ENCODE results near the gene LYPD6. TPM values are rescaled to one million over a fixed set of nuclear protein-coding genes. Genes with fewer than 3 reads are reported as not detected.

The LYPD6 gene
- total RNA-seq, 4 donors from 2014 or later: 0.31 to 4.0 (median 3.0) TPM

DNA sequence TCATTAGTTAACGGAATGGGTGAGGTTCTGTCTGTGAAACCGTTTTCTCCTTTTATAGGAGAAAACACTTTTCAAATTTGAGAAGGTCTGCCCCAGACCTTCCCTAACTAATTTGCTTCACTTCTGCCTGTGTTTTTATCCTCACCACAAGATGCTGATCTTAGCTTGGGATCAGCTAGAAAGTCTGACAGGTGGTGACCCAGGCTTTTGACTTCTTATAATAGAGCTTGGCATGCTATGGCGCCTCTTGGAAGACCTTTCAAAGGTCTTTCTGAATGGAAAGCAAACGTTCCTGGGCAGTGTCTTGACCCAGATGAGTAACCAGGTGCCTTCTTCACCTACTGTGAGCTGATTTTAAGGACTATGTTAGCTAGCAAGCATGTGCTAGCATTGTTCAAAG is 91.4 kb downstream of the LYPD6 start:
- Histone ChIP-seq H3K36me3 (no peaks in the 10 kb centered on the region), H3K9me3 (no peaks in the 10 kb centered on the region), H3K4me1 (no peaks in the 10 kb centered on the region), H3K27me3 (no peaks in the 10 kb centered on the region), H3K27ac (no peak overlapping the region), H3K4me3 (no peak overlapping the region)
- WGBS, 2 donors (ENCODE audit: low coverage in 1 of 2): 60 to 95% methylated on average over 2 to 3 of the region's 4 CpGs
- no peak for ATAC-seq
- TF ChIP-seq POLR2A (IDR thresholded peaks at IDR 0.05) (no peak), EP300 (IDR thresholded peaks at IDR 0.05) (no peak), POLR2AphosphoS5 (IDR thresholded peaks at IDR 0.05) (no peak)
- TF ChIP-seq, protein P1, sequence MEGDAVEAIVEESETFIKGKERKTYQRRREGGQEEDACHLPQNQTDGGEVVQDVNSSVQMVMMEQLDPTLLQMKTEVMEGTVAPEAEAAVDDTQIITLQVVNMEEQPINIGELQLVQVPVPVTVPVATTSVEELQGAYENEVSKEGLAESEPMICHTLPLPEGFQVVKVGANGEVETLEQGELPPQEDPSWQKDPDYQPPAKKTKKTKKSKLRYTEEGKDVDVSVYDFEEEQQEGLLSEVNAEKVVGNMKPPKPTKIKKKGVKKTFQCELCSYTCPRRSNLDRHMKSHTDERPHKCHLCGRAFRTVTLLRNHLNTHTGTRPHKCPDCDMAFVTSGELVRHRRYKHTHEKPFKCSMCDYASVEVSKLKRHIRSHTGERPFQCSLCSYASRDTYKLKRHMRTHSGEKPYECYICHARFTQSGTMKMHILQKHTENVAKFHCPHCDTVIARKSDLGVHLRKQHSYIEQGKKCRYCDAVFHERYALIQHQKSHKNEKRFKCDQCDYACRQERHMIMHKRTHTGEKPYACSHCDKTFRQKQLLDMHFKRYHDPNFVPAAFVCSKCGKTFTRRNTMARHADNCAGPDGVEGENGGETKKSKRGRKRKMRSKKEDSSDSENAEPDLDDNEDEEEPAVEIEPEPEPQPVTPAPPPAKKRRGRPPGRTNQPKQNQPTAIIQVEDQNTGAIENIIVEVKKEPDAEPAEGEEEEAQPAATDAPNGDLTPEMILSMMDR (IDR thresholded peaks at IDR 0.05): no peak

DNA sequence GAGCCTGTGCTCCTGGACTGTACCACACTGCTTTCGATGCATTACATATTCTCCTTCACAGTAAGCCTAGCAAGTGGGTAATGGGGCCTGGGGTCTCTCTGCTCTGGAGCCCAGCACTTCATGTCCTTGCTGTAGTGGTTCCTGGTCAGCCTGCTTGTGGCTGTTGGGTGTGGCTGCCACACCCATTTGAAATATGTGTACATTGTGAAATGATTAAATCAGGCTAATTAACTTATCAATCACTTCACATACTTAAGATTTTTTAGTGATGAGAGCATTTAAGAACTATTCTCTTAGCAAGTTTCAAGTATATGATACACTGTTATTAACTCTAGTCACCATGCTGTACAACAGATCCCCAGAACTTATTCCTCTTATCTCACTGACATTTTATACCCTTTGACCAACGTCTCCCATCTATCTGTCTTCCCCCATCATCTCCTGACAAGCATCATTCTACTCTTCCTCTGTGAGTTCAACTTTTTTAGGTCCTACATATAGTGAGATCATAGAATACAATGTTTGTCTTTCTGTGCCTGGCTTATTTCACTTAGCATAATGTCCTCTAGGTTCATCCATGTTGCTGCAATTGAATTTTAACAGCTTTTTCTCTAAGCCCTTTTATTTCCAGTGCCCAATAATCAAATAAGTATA is 92.1 kb downstream of the LYPD6 start:
- 56 to 93% methylated on average over 1 to 2 of the region's 2 CpGs for WGBS, 2 donors (ENCODE audit: low coverage in 1 of 2)
- Histone ChIP-seq H3K27ac (no peak overlapping the region), H3K36me3 (no peaks in the 10 kb centered on the region), H3K4me3 (no peak overlapping the region), H3K4me1 (no peaks in the 10 kb centered on the region), H3K27me3 (no peaks in the 10 kb centered on the region), H3K9me3 (no peaks in the 10 kb centered on the region)
- TF ChIP-seq EP300 (IDR thresholded peaks at IDR 0.05) (no peak), POLR2A (IDR thresholded peaks at IDR 0.05) (no peak)
- TF ChIP-seq, protein P1 (IDR thresholded peaks at IDR 0.05): no peak
- ATAC-seq: no peak

DNA sequence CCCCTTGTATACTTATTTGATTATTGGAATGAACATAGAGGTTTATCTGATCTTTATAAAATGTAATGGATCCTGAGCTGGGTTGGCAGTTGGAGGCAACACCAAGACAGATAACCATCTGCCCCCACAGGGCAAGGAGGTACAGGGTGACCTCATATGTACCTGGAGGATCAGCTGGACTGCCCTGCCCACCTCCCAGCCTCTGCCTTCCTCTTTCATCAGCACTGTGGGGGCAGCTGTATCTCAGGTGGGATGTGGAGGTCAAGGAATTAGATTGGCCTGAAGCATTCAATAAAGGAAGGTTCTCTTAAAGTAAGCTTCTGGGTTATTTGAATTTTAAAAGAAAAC is 92.6 kb downstream of the LYPD6 start:
- Histone ChIP-seq H3K9me3 (no peaks in the 10 kb centered on the region), H3K27ac (no peak overlapping the region), H3K4me1 (no peaks in the 10 kb centered on the region), H3K36me3 (no peaks in the 10 kb centered on the region), H3K4me3 (no peak overlapping the region), H3K27me3 (no peaks in the 10 kb centered on the region)
- no peak for ATAC-seq
- no peak for TF ChIP-seq EP300 (IDR thresholded peaks at IDR 0.05)

DNA sequence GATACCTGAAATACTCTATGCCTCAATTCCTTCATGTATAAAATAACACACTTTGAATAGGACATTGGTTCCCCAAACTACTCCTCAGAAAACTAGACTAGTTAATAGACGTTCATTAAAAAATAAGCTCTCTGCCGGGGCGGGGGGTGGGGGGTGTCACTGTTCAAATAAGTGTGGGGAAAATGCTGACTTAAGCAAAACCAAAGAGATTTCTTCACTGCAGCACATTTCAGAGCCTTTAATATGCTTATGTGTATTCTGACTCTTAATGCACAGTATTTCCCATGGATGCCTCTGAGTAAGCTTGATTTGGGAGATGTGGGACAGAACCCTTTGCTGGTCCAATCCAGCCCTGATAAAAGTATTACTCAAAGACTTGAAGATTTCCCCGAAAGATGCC is 93.2 kb downstream of the LYPD6 start:
- H3K4me1 ChIP-seq: no peaks in the 10 kb centered on the region
- ATAC-seq: no peak
- no peak for TF ChIP-seq POLR2A (IDR thresholded peaks at IDR 0.05)
- TF ChIP-seq, protein P1 (IDR thresholded peaks at IDR 0.05): no peak
- 96 to 100% methylated on average over 2 to 4 of the region's 4 CpGs for WGBS, 2 donors (ENCODE audit: low coverage in 1 of 2)
- H3K9me3 ChIP-seq: peaks cover 0 to 3% (median 0%) of the 10 kb centered on the region in 3 donors
- no peaks in the 10 kb centered on the region for H3K36me3 ChIP-seq
- no peaks in the 10 kb centered on the region for H3K27me3 ChIP-seq
- no peak overlapping the region for H3K27ac ChIP-seq
- no peak overlapping the region for H3K4me3 ChIP-seq

DNA sequence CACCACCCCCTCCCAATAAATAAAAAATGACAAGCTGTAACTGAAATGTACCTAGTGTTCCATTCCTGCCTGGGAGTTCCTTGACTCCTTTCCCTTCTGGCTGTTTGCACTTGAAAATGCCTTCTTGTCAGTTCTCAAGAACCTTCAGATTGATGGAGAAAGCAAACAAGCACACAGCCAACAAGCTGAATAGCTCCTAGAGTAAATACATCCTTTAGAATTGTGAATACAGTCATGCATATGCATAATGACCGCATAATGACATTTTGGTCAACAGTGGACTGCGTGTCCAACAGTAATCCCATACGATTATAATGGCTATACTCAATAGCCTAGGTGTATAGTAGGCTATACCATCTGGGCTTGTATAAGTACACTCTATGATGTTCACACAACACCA is 97.0 kb downstream of the LYPD6 start:
- Histone ChIP-seq H3K36me3 (no peaks in the 10 kb centered on the region), H3K4me3 (no peak overlapping the region), H3K27me3 (no peaks in the 10 kb centered on the region), H3K4me1 (peaks cover 0 to 11% (median 3%) of the 10 kb centered on the region in 3 donors), H3K9me3 (peaks cover 0 to 17% (median 0%) of the 10 kb centered on the region in 3 donors), H3K27ac (no peak overlapping the region)
- WGBS, 2 donors (ENCODE audit: low coverage in 1 of 2): 78 to 100% methylated on average over 3 of the region's 3 CpGs
- no peak for ATAC-seq
- TF ChIP-seq POLR2AphosphoS5 (IDR thresholded peaks at IDR 0.05) (no peak), POLR2A (IDR thresholded peaks at IDR 0.05) (no peak), EP300 (IDR thresholded peaks at IDR 0.05) (no peak)
- TF ChIP-seq, protein P1 (IDR thresholded peaks at IDR 0.05): no peak

Data from gastroesophageal sphincter (tissue), 4 donors.